OCI-LY3 (cell line): Measurements from ENCODE around the gene POLE4.

Experiments
- CTCF ChIP-seq: fragments of 200-600, 300-600 bp; sonication (generic); IDR thresholded peaks from 2 replicates; pipeline ENCODE4 v1.5.1; 2014; ENCODE audit warnings: antibody characterized with exemption, low read length, low read depth
- EZH2phosphoT487 ChIP-seq: fragments of 200-600 bp; shearing (Covaris generic); IDR thresholded peaks from 2 replicates; pipeline ENCODE4 v1.6.1; 2018; ENCODE audit warnings: antibody characterized with exemption, mixed run types, low read depth

GRCh38 chr2:75007061-75007460, 48.6 kb downstream of the POLE4 start:
- no peak for TF ChIP-seq CTCF
- no peak for TF ChIP-seq EZH2phosphoT487
